ENCODE data around the gene DMKN. TPM values are rescaled to one million over a fixed set of nuclear protein-coding genes. Genes with fewer than 3 reads are reported as not detected.

The DMKN gene
- total and polyA plus RNA-seq, 2 of the 4 experiments (the other 2 are of a cell fraction) = 0.36 to 2.4 TPM

- no peak overlapping the region for H3K4me3 ChIP-seq (ENCODE audit: insufficient read depth, low read depth, low read length)
- no peaks in the 10 kb centered on the region for H3K9me3 ChIP-seq (ENCODE audit: control insufficient read depth, insufficient read depth, low read length)
- TF ChIP-seq CEBPB (IDR thresholded peaks at IDR 0.05; ENCODE audit: low read depth, low read length) = no peak
- no peak for TF ChIP-seq CHD1 (IDR thresholded peaks at IDR 0.05; ENCODE audit: low read depth, low read length)
- no peak for TF ChIP-seq MAFK (IDR thresholded peaks at IDR 0.05; ENCODE audit: low read depth, low read length)
- no peak for TF ChIP-seq BHLHE40 (IDR thresholded peaks at IDR 0.05; ENCODE audit: low read depth, low read length)
- TF ChIP-seq MXI1 (IDR thresholded peaks at IDR 0.05; ENCODE audit: borderline replicate concordance, low read depth, low read length) = no peak
- no peak for TF ChIP-seq SMC3 (IDR thresholded peaks at IDR 0.05; ENCODE audit: low read depth, low read length)
- TF ChIP-seq RFX5 (IDR thresholded peaks at IDR 0.05; ENCODE audit: low read depth, low read length) = no peak
- TF ChIP-seq FOS (IDR thresholded peaks at IDR 0.05; ENCODE audit: low read depth, low read length) = no peak
- TF ChIP-seq NFE2L2 (IDR thresholded peaks at IDR 0.05; ENCODE audit: low read depth, low read length) = no peak
- no peak for TF ChIP-seq CTCF (conservative IDR thresholded peaks at IDR 0.05; ENCODE audit: low read depth, low read length)
- TF ChIP-seq POLR2A (IDR thresholded peaks at IDR 0.05; ENCODE audit: low read depth, low read length) = no peak
- TF ChIP-seq RAD21 (IDR thresholded peaks at IDR 0.05; ENCODE audit: low read length) = no peak
- no peak for TF ChIP-seq MAZ (IDR thresholded peaks at IDR 0.05; ENCODE audit: borderline replicate concordance, low read depth, low read length)
- no peak overlapping the region for H4K5ac ChIP-seq (ENCODE audit: low read depth, low read length)
- no peak overlapping the region for H3K23ac ChIP-seq (ENCODE audit: low read depth, low read length)
- BruUV-seq (replicated peaks) = no TSS peak
- intact Hi-C loops (cut with micrococcal nuclease) (no loop called here), in situ Hi-C loops (cut with MboI; ENCODE audit: low sequenced_read_pairs) (no loop called here), dilution Hi-C loops (cut with HindIII; ENCODE audit: low sequenced_read_pairs, unreplicated experiment) (no loop called here)
- ATAC-seq (ENCODE audit: low read depth) = no peak
- WGBS, 2 experiments (ENCODE audit: extremely low coverage in 2 of 2, insufficient read length in 1 of 2) = 60% methylated on average over 1 of the region's 6 CpGs; no CpG with 5 or more reads in 1 of the 2 experiments
- H3K4me2 ChIP-seq (ENCODE audit: low read depth, low read length) = no peak overlapping the region
- no peak overlapping the region for H4K91ac ChIP-seq (ENCODE audit: insufficient read depth, low read depth, low read length)
- no peaks in the 10 kb centered on the region for H3K4me1 ChIP-seq (ENCODE audit: control insufficient read depth, insufficient read depth, low read length)
- peaks cover 45% of the 10 kb centered on the region for H3K27me3 ChIP-seq (ENCODE audit: control insufficient read depth, insufficient read depth, low read length)
- H3K9me1 ChIP-seq (ENCODE audit: insufficient read depth, low read length) = 0 out of 2 replicates have a peak, but pooled peaks cover 3% of the 10 kb centered on the region
- H2BK120ac ChIP-seq (ENCODE audit: low read depth, low read length) = no peak overlapping the region
- no peak overlapping the region for H3K56ac ChIP-seq (ENCODE audit: extremely low read depth, insufficient read depth, low read length)
- H3K79me1 ChIP-seq (ENCODE audit: low read depth in 1 of 2, low read length in 2 of 2) = no peaks in the 10 kb centered on the region
- no peak for DNase-seq
- H2BK20ac ChIP-seq (ENCODE audit: low read depth, low read length) = no peak overlapping the region
- no peaks in the 10 kb centered on the region for H3K36me3 ChIP-seq (ENCODE audit: control insufficient read depth, insufficient read depth, low read length)
- H4K20me1 ChIP-seq (ENCODE audit: insufficient read depth, low read length) = no peaks in the 10 kb centered on the region
- H3K14ac ChIP-seq (replicated peaks; ENCODE audit: low read depth, low read length) = no peak overlapping the region
- ChIA-PET CTCF (no interaction called here), POLR2A (ENCODE audit: unreplicated experiment) (no interaction called here)
- no peak overlapping the region for H4K8ac ChIP-seq (ENCODE audit: low read depth in 2 of 2, low read length in 2 of 2)
- H2BK15ac ChIP-seq (ENCODE audit: low read depth, low read length) = no peak overlapping the region
- no peak overlapping the region for H3K4ac ChIP-seq (ENCODE audit: low read depth, low read length)
- H2AK9ac ChIP-seq (replicated peaks; ENCODE audit: low read depth, low read length, poor library complexity) = no peak overlapping the region
- no peak overlapping the region for H2AFZ ChIP-seq (replicated peaks; ENCODE audit: low read length, poor library complexity)
- H2BK5ac ChIP-seq (ENCODE audit: low read depth, low read length, poor library complexity, severe bottlenecking) = no peak overlapping the region
- H3K18ac ChIP-seq (ENCODE audit: low read depth, low read length) = no peak overlapping the region
- H3K27ac ChIP-seq (ENCODE audit: insufficient read depth, low read length) = no peak overlapping the region
- no peak overlapping the region for H2AK5ac ChIP-seq (ENCODE audit: low read depth, low read length)
- H3K9ac ChIP-seq (ENCODE audit: low read depth, low read length) = no peak overlapping the region
These were observed 47.2 kb upstream of the DMKN start for GRCh38 chr19:35560677-35561076.

Measured in IMR-90 (cell line).